Measurements from ENCODE around the gene PPIG. TPM values are rescaled to one million over a fixed set of nuclear protein-coding genes. Genes with fewer than 3 reads are reported as not detected.

PPIG gene
- total and polyA plus RNA-seq, 4 donors: 15.2 to 49.3 (median 24.2) TPM

GRCh38 chr2:169540146-169540545, 44.0 kb upstream of the PPIG start:
- TF ChIP-seq HNF4A (conservative IDR thresholded peaks at IDR 0.05): no peak
- TF ChIP-seq EGR1 (IDR thresholded peaks at IDR 0.05; ENCODE audit: low read depth in 2 of 2): no peak
- TF ChIP-seq JUND (IDR thresholded peaks at IDR 0.05): no peak
- TF ChIP-seq TAF1 (conservative IDR thresholded peaks at IDR 0.05): no peak
- TF ChIP-seq HNF4G (IDR thresholded peaks at IDR 0.05): no peak
- TF ChIP-seq RAD21 (IDR thresholded peaks at IDR 0.05): no peak
- TF ChIP-seq NR2F2 (IDR thresholded peaks at IDR 0.05): no peak
- TF ChIP-seq ATF3 (IDR thresholded peaks at IDR 0.05): no peak
- no peak for TF ChIP-seq GABPA (IDR thresholded peaks at IDR 0.05 in 1 of 2, conservative IDR thresholded peaks at IDR 0.05 in 1 of 2)
- TF ChIP-seq MAX (IDR thresholded peaks at IDR 0.05): no peak
- TF ChIP-seq SP1 (IDR thresholded peaks at IDR 0.05): no peak
- TF ChIP-seq RXRA (IDR thresholded peaks at IDR 0.05): no peak
- TF ChIP-seq, protein P1, sequence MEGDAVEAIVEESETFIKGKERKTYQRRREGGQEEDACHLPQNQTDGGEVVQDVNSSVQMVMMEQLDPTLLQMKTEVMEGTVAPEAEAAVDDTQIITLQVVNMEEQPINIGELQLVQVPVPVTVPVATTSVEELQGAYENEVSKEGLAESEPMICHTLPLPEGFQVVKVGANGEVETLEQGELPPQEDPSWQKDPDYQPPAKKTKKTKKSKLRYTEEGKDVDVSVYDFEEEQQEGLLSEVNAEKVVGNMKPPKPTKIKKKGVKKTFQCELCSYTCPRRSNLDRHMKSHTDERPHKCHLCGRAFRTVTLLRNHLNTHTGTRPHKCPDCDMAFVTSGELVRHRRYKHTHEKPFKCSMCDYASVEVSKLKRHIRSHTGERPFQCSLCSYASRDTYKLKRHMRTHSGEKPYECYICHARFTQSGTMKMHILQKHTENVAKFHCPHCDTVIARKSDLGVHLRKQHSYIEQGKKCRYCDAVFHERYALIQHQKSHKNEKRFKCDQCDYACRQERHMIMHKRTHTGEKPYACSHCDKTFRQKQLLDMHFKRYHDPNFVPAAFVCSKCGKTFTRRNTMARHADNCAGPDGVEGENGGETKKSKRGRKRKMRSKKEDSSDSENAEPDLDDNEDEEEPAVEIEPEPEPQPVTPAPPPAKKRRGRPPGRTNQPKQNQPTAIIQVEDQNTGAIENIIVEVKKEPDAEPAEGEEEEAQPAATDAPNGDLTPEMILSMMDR (IDR thresholded peaks at IDR 0.05; ENCODE audit: low read depth, low read length, missing input control): no peak
- Histone ChIP-seq H3K36me3 (ENCODE audit: control insufficient read depth in 4 of 4, insufficient read depth in 3 of 4, low read depth in 1 of 4, low read length in 3 of 4) (peaks cover 2 to 4% (median 3%) of the 10 kb centered on the region in 4 donors), H3K9me3 (ENCODE audit: control insufficient read depth in 4 of 4, low read length in 3 of 4) (no peaks in the 10 kb centered on the region), H3K4me3 (ENCODE audit: low read depth in 1 of 3, low read length in 3 of 3) (no peak overlapping the region), H3K27ac (ENCODE audit: low read depth in 1 of 2, low read length in 2 of 2) (no peak overlapping the region), H3K9ac (ENCODE audit: low read depth in 1 of 2, low read length in 2 of 2) (no peak overlapping the region), H3K27me3 (ENCODE audit: control insufficient read depth in 4 of 4, insufficient read depth in 4 of 4, low read length in 3 of 4) (no peaks in the 10 kb centered on the region), H3K4me1 (ENCODE audit: control insufficient read depth in 4 of 4, insufficient read depth in 4 of 4, low read length in 3 of 4) (no peaks in the 10 kb centered on the region)
- 94% methylated on average over 2 of the region's 2 CpGs for WGBS
- no peak for DNase-seq (ENCODE audit: low spot score)

DNA sequence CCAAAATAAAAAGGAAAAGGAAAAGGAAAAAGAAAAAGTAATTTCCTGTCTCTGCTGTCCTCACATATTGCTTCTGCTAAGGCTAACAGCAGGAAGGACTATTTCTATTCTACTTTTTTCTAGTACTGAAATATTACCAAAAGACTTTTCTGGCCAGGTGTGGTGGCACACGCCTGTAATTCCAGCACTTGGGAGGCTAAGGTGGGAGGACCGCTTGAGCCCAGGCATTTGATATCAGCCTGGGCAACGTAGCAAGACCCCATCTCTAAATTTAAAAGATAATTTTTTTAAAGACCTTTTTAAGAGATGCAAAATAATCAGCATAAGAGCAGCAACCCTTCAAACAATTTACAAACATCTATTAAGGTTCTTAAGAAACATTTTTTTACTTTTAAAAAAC, 41.7 kb upstream of the PPIG start:
- H3K4me1 ChIP-seq (ENCODE audit: control insufficient read depth in 4 of 4, insufficient read depth in 4 of 4, low read length in 3 of 4): no peaks in the 10 kb centered on the region
- H3K9ac ChIP-seq (ENCODE audit: low read depth in 1 of 2, low read length in 2 of 2): no peak overlapping the region
- TF ChIP-seq RAD21 (IDR thresholded peaks at IDR 0.05) (no peak), NR2F2 (IDR thresholded peaks at IDR 0.05) (no peak), EGR1 (IDR thresholded peaks at IDR 0.05; ENCODE audit: low read depth in 2 of 2) (no peak), GABPA (IDR thresholded peaks at IDR 0.05 in 1 of 2, conservative IDR thresholded peaks at IDR 0.05 in 1 of 2) (no peak), SP1 (IDR thresholded peaks at IDR 0.05) (no peak), YY1 (IDR thresholded peaks at IDR 0.05) (no peak), ZBTB33 (IDR thresholded peaks at IDR 0.05) (no peak), RXRA (IDR thresholded peaks at IDR 0.05) (no peak), TAF1 (conservative IDR thresholded peaks at IDR 0.05) (no peak), JUND (IDR thresholded peaks at IDR 0.05) (no peak)
- TF ChIP-seq, protein P1 (IDR thresholded peaks at IDR 0.05; ENCODE audit: low read depth, low read length, missing input control): no peak
- H3K27me3 ChIP-seq (ENCODE audit: control insufficient read depth in 4 of 4, insufficient read depth in 4 of 4, low read length in 3 of 4): no peaks in the 10 kb centered on the region
- DNase-seq (ENCODE audit: low spot score): no peak
- no peaks in the 10 kb centered on the region for H3K9me3 ChIP-seq (ENCODE audit: control insufficient read depth in 4 of 4, low read length in 3 of 4)
- no peak overlapping the region for H3K4me3 ChIP-seq (ENCODE audit: low read depth in 1 of 3, low read length in 3 of 3)
- H3K27ac ChIP-seq (ENCODE audit: low read depth in 1 of 2, low read length in 2 of 2): no peak overlapping the region
- 93% methylated on average over 3 of the region's 3 CpGs for WGBS
- peaks cover 2 to 5% (median 3%) of the 10 kb centered on the region in 4 donors for H3K36me3 ChIP-seq (ENCODE audit: control insufficient read depth in 4 of 4, insufficient read depth in 3 of 4, low read depth in 1 of 4, low read length in 3 of 4)
